Activated B cell treated with CpG ODN at 0.5 μM for 24 hours (primary cell): ENCODE measurements around the gene FLNC. TPM values are rescaled to one million over a fixed set of nuclear protein-coding genes. Genes with fewer than 3 reads are reported as not detected.

Experiments used
- ATAC-seq: fragments of 200-7000 bp; cut with Tn5 transposase; one replicate; pipeline ENCODE4 v1.10.0; 2021; ENCODE audit warnings: low read depth, mild to moderate bottlenecking, moderate library complexity
- CTCF ChIA-PET: fragments of 350-600 bp; sonication (Branson Sonifier 250); formaldehyde crosslinking; loops from one replicate; lab custom pipeline; 2021; ENCODE audit warnings: antibody characterized with exemption; lab: Charles Lee
- POLR2A ChIA-PET: fragments of 350-600 bp; sonication (Branson Sonifier 250); formaldehyde crosslinking; loops from one replicate; lab custom pipeline; 2021; ENCODE audit warnings: antibody characterized with exemption; lab: Charles Lee
- DNase-seq: peaks from one replicate; pipeline ENCODE4 v3.0.0; 2022
- H3K27ac Mint-ChIP-seq: one replicate; pipeline ENCODE4 v1.8.0; 2020; ENCODE audit warnings: mixed read lengths
- H3K27me3 Mint-ChIP-seq: one replicate; pipeline ENCODE4 v1.8.0; 2021; ENCODE audit warnings: mixed read lengths
- H3K36me3 Mint-ChIP-seq: one replicate; pipeline ENCODE4 v1.8.0; 2021; ENCODE audit warnings: low read depth, mixed read lengths
- H3K4me1 Mint-ChIP-seq: one replicate; pipeline ENCODE4 v1.8.0; 2021; ENCODE audit warnings: mixed read lengths
- H3K4me3 Mint-ChIP-seq: one replicate; pipeline ENCODE4 v1.8.0; 2020; ENCODE audit warnings: mild to moderate bottlenecking, mixed read lengths
- H3K9me3 Mint-ChIP-seq: one replicate; pipeline ENCODE4 v1.8.0; 2020; ENCODE audit warnings: mixed read lengths
- CTCF ChIP-seq: fragments of 200-600 bp; IDR thresholded peaks from one replicate; pipeline ENCODE4 v1.8.0; 2022; ENCODE audit warnings: antibody characterized with exemption, mild to moderate bottlenecking
- intact Hi-C: fragments of 100-400 bp; cut with micrococcal nuclease; formaldehyde crosslinking; loops from one replicate; pipeline ENCODE4 v1.15.1; 2024
- total RNA-seq: library from RNA; stranded (reverse); gene quantifications from 2 replicates; pipeline ENCODE4 v1.2.3, GENCODE V29; 2022

Gene FLNC
- total RNA-seq, 1 donor from 2014 or later, result not detected

GRCh38 chr7:128890306-128891109 lies 60.3 kb downstream of the FLNC start:
- ChIA-PET POLR2A (no interaction called here), CTCF (no interaction called here)
- intact Hi-C loops, result no loop called here
- TF ChIP-seq CTCF, result no peak
- ATAC-seq (peak; percentile 47), DNase-seq (peak; percentile 29)
- peaks cover 12% of the 10 kb centered on the region for H3K27me3 Mint-ChIP-seq
- H3K4me3 Mint-ChIP-seq, result no peak overlapping the region
- no peaks in the 10 kb centered on the region for H3K9me3 Mint-ChIP-seq
- H3K4me1 Mint-ChIP-seq, result peaks cover 2% of the 10 kb centered on the region
- H3K27ac Mint-ChIP-seq, result no peak overlapping the region
- no peaks in the 10 kb centered on the region for H3K36me3 Mint-ChIP-seq

GRCh38 chr7:128891110-128891941 lies 61.1 kb downstream of the FLNC start:
- intact Hi-C loops, result no loop called here
- Mint-ChIP-seq H3K36me3 (no peaks in the 10 kb centered on the region), H3K4me3 (no peak overlapping the region), H3K27ac (no peak overlapping the region), H3K4me1 (peaks cover 2% of the 10 kb centered on the region), H3K27me3 (peaks cover 12% of the 10 kb centered on the region), H3K9me3 (no peaks in the 10 kb centered on the region)
- TF ChIP-seq CTCF, result no peak
- POLR2A ChIA-PET, result no interaction called here
- CTCF ChIA-PET, result no interaction called here
- ATAC-seq (peak; percentile 85), DNase-seq (peak; percentile 17)

- POLR2A ChIA-PET, result no interaction called here
Measured at GRCh38 chr7:128891942-128892269, 61.7 kb downstream of the FLNC start.

GRCh38 chr7:128892521-128893250 lies 62.5 kb downstream of the FLNC start:
- Mint-ChIP-seq H3K9me3 (no peaks in the 10 kb centered on the region), H3K36me3 (no peaks in the 10 kb centered on the region), H3K27ac (no peak overlapping the region), H3K4me1 (peaks cover 2% of the 10 kb centered on the region), H3K4me3 (no peak overlapping the region), H3K27me3 (peaks cover 12% of the 10 kb centered on the region)
- DNase-seq (no peak), ATAC-seq (no peak)
- intact Hi-C loops, result no loop called here
- no peak for TF ChIP-seq CTCF
- ChIA-PET CTCF (no interaction called here), POLR2A (no interaction called here)

More at GRCh38 chr7:128891942-128892269, 61.7 kb downstream of the FLNC start:
- H3K27me3 Mint-ChIP-seq, result peaks cover 12% of the 10 kb centered on the region
- H3K4me1 Mint-ChIP-seq, result peaks cover 2% of the 10 kb centered on the region
- DNase-seq (peak; percentile 15), ATAC-seq (no peak)
- H3K4me3 Mint-ChIP-seq, result no peak overlapping the region
- H3K9me3 Mint-ChIP-seq, result no peaks in the 10 kb centered on the region
- TF ChIP-seq CTCF, result no peak
- CTCF ChIA-PET, result no interaction called here
- H3K36me3 Mint-ChIP-seq, result no peaks in the 10 kb centered on the region
- no peak overlapping the region for H3K27ac Mint-ChIP-seq
- intact Hi-C loops, result no loop called here
